ENCODE results near the gene CCDC73. TPM values are rescaled to one million over a fixed set of nuclear protein-coding genes. Genes with fewer than 3 reads are reported as not detected.

CCDC73 gene
- total RNA-seq, 1 experiment from 2014 or later = 0.04 TPM

DNA sequence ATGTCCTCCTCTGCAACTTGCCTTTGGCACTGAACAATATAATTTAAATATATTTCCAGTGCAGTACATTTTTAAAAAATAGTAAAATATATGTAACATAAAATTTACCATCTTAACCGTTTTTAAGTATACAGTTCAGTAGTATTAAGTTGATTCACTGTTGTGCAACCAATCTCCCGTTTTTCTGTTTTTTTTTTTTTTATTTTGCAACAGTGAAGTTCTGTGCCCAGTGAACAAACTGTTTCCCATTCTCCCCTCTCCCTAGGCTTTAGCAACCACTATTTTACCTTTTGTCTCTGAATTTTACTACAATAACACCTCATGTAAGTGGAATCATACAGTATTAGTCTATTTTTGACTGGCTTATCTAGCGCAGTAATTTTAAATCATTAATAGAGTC lies 49.1 kb upstream of the CCDC73 start:
- Histone ChIP-seq H2BK5ac (ENCODE audit: insufficient read length, low read length) (no peak overlapping the region), H4K91ac (ENCODE audit: insufficient read length, low read depth, low read length) (no peak overlapping the region), H4K8ac (replicated peaks; ENCODE audit: insufficient read length, low read depth, low read length) (no peak overlapping the region), H3K9me3 (ENCODE audit: control insufficient read depth, low read depth, low read length) (no peaks in the 10 kb centered on the region), H2BK120ac (ENCODE audit: low read depth, low read length, poor library complexity, severe bottlenecking) (no peak overlapping the region), H2BK20ac (ENCODE audit: low read depth, low read length, poor library complexity, severe bottlenecking) (no peak overlapping the region), H2BK12ac (ENCODE audit: insufficient read length, low read depth, low read length) (no peak overlapping the region), H3K14ac (ENCODE audit: insufficient read depth, low read length) (no peak overlapping the region), H2AFZ (ENCODE audit: low read length) (no peak overlapping the region), H3K79me2 (ENCODE audit: insufficient read depth, low read length) (no peaks in the 10 kb centered on the region), H4K5ac (ENCODE audit: insufficient read length, low read depth, low read length) (no peak overlapping the region), H3K23ac (ENCODE audit: insufficient read length, low read depth, low read length) (no peak overlapping the region), H4K20me1 (ENCODE audit: control insufficient read depth, insufficient read depth, insufficient read length) (no peaks in the 10 kb centered on the region), H3T11ph (ENCODE audit: low read length) (no peak overlapping the region), H3K27me3 (ENCODE audit: insufficient read depth, low read length) (no peaks in the 10 kb centered on the region), H3K79me1 (ENCODE audit: insufficient read depth, low read depth, low read length, poor library complexity, severe bottlenecking) (no peaks in the 10 kb centered on the region), H3K9ac (ENCODE audit: extremely low read depth, insufficient read length, low read length) (no peak overlapping the region), H3K4me1 (ENCODE audit: insufficient read depth, low read length) (no peaks in the 10 kb centered on the region), H2AK5ac (ENCODE audit: insufficient read length, low read length) (no peak overlapping the region), H3K56ac (ENCODE audit: insufficient read length, low read depth, low read length) (no peak overlapping the region), H3K27ac (ENCODE audit: insufficient read length, low read depth, low read length) (no peak overlapping the region), H3K4ac (ENCODE audit: low read depth, low read length) (no peak overlapping the region), H2BK15ac (ENCODE audit: low read depth, low read length) (no peak overlapping the region), H3K23me2 (ENCODE audit: insufficient read length, low read depth, low read length, poor library complexity, severe bottlenecking) (no peaks in the 10 kb centered on the region), H3K18ac (ENCODE audit: insufficient read length, low read depth, low read length) (no peak overlapping the region), H3K4me2 (ENCODE audit: insufficient read depth, insufficient read length, low read length) (no peak overlapping the region)
- TF ChIP-seq, protein P1, sequence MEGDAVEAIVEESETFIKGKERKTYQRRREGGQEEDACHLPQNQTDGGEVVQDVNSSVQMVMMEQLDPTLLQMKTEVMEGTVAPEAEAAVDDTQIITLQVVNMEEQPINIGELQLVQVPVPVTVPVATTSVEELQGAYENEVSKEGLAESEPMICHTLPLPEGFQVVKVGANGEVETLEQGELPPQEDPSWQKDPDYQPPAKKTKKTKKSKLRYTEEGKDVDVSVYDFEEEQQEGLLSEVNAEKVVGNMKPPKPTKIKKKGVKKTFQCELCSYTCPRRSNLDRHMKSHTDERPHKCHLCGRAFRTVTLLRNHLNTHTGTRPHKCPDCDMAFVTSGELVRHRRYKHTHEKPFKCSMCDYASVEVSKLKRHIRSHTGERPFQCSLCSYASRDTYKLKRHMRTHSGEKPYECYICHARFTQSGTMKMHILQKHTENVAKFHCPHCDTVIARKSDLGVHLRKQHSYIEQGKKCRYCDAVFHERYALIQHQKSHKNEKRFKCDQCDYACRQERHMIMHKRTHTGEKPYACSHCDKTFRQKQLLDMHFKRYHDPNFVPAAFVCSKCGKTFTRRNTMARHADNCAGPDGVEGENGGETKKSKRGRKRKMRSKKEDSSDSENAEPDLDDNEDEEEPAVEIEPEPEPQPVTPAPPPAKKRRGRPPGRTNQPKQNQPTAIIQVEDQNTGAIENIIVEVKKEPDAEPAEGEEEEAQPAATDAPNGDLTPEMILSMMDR (conservative IDR thresholded peaks at IDR 0.05) = no peak
- no peak overlapping the region for H3K4me3 Mint-ChIP-seq
- H3K27me3 Mint-ChIP-seq (ENCODE audit: low read depth) = no peaks in the 10 kb centered on the region
- H3K36me3 Mint-ChIP-seq (ENCODE audit: insufficient read depth in 1 of 3, low read depth in 3 of 3) = no peaks in the 10 kb centered on the region
- peaks cover 0 to 11% of the 10 kb centered on the region in 2 experiments; a peak in 2 of 4 replicates for H3K4me1 Mint-ChIP-seq
- H3K9me3 Mint-ChIP-seq = no peaks in the 10 kb centered on the region
- DNase-seq = no peak
- H3K27ac Mint-ChIP-seq = peak overlapping the region in 1 of 3 experiments; percentile 10; a peak in 1 of 7 replicates
- no CpG with 5 or more reads among the region's 3 CpGs for WGBS (ENCODE audit: extremely low coverage, insufficient read length, low lambda C conversion rate)
